ENCODE results near the gene VTI1A. TPM values are rescaled to one million over a fixed set of nuclear protein-coding genes. Genes with fewer than 3 reads are reported as not detected.

VTI1A gene
- total RNA-seq, 1 donor from 2014 or later: 26.3 TPM

DNA sequence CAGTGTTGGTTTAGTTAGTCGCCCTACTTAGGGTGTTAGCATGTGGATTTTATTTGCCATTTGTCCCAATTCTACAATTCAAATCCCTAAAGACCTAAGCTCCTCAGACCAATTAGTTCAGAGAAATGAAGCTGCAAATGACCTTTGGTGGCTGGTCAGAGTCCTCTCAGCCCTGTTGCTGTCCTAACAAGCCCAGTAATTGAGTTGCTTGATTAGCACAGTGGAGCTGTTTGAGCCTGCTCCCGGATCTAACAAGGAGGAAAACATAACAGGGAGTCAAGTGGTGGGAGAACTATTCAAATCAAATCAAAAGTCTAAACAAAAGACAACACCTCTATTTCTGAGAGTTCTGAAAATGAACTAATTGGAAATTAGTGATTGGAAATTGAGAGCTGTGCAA is 22.4 kb upstream of the VTI1A start:
- Mint-ChIP-seq H3K4me1 (ENCODE audit: unreplicated experiment) (no peaks in the 10 kb centered on the region), H3K27me3 (ENCODE audit: unreplicated experiment) (no peaks in the 10 kb centered on the region), H3K36me3 (ENCODE audit: unreplicated experiment) (peaks cover 13% of the 10 kb centered on the region), H3K4me3 (ENCODE audit: unreplicated experiment) (no peak overlapping the region), H3K27ac (ENCODE audit: unreplicated experiment) (no peak overlapping the region), H3K9me3 (ENCODE audit: unreplicated experiment) (no peaks in the 10 kb centered on the region)
- no peak for DNase-seq (ENCODE audit: extremely low spot score, unreplicated experiment)
- no peak for TF ChIP-seq CTCF (IDR thresholded peaks at IDR 0.05)

- no peaks in the 10 kb centered on the region for H3K27me3 Mint-ChIP-seq (ENCODE audit: unreplicated experiment)
- TF ChIP-seq CTCF (IDR thresholded peaks at IDR 0.05): no peak
Observed at GRCh38 chr10:112426111-112426510, 20.9 kb upstream of the VTI1A start.

GRCh38 chr10:112429147-112429546 is 17.9 kb upstream of the VTI1A start:
- Mint-ChIP-seq H3K36me3 (ENCODE audit: unreplicated experiment) (peaks cover 30% of the 10 kb centered on the region), H3K9me3 (ENCODE audit: unreplicated experiment) (no peaks in the 10 kb centered on the region), H3K4me3 (ENCODE audit: unreplicated experiment) (no peak overlapping the region), H3K27me3 (ENCODE audit: unreplicated experiment) (no peaks in the 10 kb centered on the region), H3K27ac (ENCODE audit: unreplicated experiment) (no peak overlapping the region), H3K4me1 (ENCODE audit: unreplicated experiment) (no peaks in the 10 kb centered on the region)
- DNase-seq (ENCODE audit: extremely low spot score, unreplicated experiment): no peak
- TF ChIP-seq CTCF (IDR thresholded peaks at IDR 0.05): no peak

More at GRCh38 chr10:112426111-112426510, 20.9 kb upstream of the VTI1A start:
- DNase-seq (ENCODE audit: extremely low spot score, unreplicated experiment): no peak
- no peaks in the 10 kb centered on the region for H3K4me1 Mint-ChIP-seq (ENCODE audit: unreplicated experiment)
- no peak overlapping the region for H3K4me3 Mint-ChIP-seq (ENCODE audit: unreplicated experiment)
- H3K36me3 Mint-ChIP-seq (ENCODE audit: unreplicated experiment): peaks cover 21% of the 10 kb centered on the region
- H3K27ac Mint-ChIP-seq (ENCODE audit: unreplicated experiment): no peak overlapping the region
- no peaks in the 10 kb centered on the region for H3K9me3 Mint-ChIP-seq (ENCODE audit: unreplicated experiment)

DNA sequence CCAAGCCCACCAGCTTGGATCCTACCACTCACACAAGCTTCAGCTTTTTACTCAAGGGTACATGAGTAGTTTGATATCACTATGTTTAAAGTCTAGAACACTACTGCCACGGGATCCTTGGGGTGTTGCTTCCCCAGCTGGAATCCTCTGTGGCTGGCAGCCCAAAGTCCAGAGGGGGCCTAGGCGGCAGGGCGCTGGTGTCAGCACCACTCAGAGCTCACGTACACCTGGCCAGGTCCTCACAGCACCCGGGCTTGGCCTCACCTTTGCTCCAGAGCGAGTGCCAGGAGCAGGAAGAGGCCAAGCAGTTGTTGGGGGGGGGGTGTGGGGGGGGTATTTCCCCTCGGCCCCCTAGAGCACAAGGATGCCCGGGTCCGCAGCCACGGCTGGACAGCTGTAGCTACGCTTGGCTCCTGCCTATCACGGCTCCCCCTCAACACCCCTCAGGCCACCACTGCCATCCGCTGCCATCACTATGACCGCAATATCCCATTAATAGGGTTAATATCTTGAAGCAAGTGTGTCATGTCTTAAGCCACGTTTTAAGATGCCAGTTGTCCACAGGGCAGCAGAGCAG is 17.3 kb upstream of the VTI1A start:
- Mint-ChIP-seq H3K36me3 (ENCODE audit: unreplicated experiment) (peaks cover 30% of the 10 kb centered on the region), H3K4me1 (ENCODE audit: unreplicated experiment) (no peaks in the 10 kb centered on the region), H3K27me3 (ENCODE audit: unreplicated experiment) (no peaks in the 10 kb centered on the region), H3K9me3 (ENCODE audit: unreplicated experiment) (no peaks in the 10 kb centered on the region), H3K4me3 (ENCODE audit: unreplicated experiment) (no peak overlapping the region), H3K27ac (ENCODE audit: unreplicated experiment) (no peak overlapping the region)
- TF ChIP-seq CTCF (IDR thresholded peaks at IDR 0.05): no peak
- DNase-seq (ENCODE audit: extremely low spot score, unreplicated experiment): no peak

GRCh38 chr10:112433136-112433535 is 13.9 kb upstream of the VTI1A start:
- no peaks in the 10 kb centered on the region for H3K27me3 Mint-ChIP-seq (ENCODE audit: unreplicated experiment)

More at GRCh38 chr10:112433136-112433535, 13.9 kb upstream of the VTI1A start:
- Mint-ChIP-seq H3K4me3 (ENCODE audit: unreplicated experiment) (no peak overlapping the region), H3K36me3 (ENCODE audit: unreplicated experiment) (peaks cover 24% of the 10 kb centered on the region), H3K27ac (ENCODE audit: unreplicated experiment) (no peak overlapping the region), H3K4me1 (ENCODE audit: unreplicated experiment) (no peaks in the 10 kb centered on the region), H3K9me3 (ENCODE audit: unreplicated experiment) (no peaks in the 10 kb centered on the region)
- TF ChIP-seq CTCF (IDR thresholded peaks at IDR 0.05): no peak
- DNase-seq (ENCODE audit: extremely low spot score, unreplicated experiment): no peak

Data from osteocyte (in vitro differentiated cells).